ENCODE data around the gene COL24A1. TPM values are rescaled to one million over a fixed set of nuclear protein-coding genes. Genes with fewer than 3 reads are reported as not detected.

COL24A1 gene
- total and polyA plus RNA-seq, 10 donors = 0.06 to 1.1 (median 0.55) TPM

GRCh38 chr1:86054396-86054795, 102.2 kb downstream of the COL24A1 start:
- H3K9me3 ChIP-seq = no peaks in the 10 kb centered on the region
- intact Hi-C loops (cut with DNase I; ENCODE audit: low total_unique reads) = no loop called here
- H3K4me1 ChIP-seq = no peaks in the 10 kb centered on the region
- DNase-seq = no peak
- no peaks in the 10 kb centered on the region for H3K27me3 ChIP-seq (replicated peaks in 1 of 7)
- TF ChIP-seq POLR2A (IDR thresholded peaks at IDR 0.05) (no peak), POLR2AphosphoS5 (IDR thresholded peaks at IDR 0.05) (no peak), CTCF (IDR thresholded peaks at IDR 0.05 in 8 of 11, conservative IDR thresholded peaks at IDR 0.05 in 3 of 11) (no peak)
- 89 to 96% (median 90%) methylated on average over 2 of the region's 2 CpGs for WGBS, 5 donors
- H3K4me3 ChIP-seq = no peak overlapping the region
- no peaks in the 10 kb centered on the region for H3K36me3 ChIP-seq
- no peak overlapping the region for H3K27ac ChIP-seq

- intact Hi-C loops (cut with DNase I; ENCODE audit: low total_unique reads) = no loop called here
- Histone ChIP-seq H3K4me3 (no peak overlapping the region), H3K27me3 (replicated peaks in 1 of 7) (no peaks in the 10 kb centered on the region), H3K4me1 (no peaks in the 10 kb centered on the region), H3K9me3 (no peaks in the 10 kb centered on the region), H3K36me3 (no peaks in the 10 kb centered on the region), H3K27ac (no peak overlapping the region)
- WGBS, 5 donors = 65 to 80% (median 74%) methylated on average over 2 of the region's 2 CpGs
- DNase-seq = no peak
- TF ChIP-seq POLR2A (IDR thresholded peaks at IDR 0.05) = no peak
- no peak for TF ChIP-seq POLR2AphosphoS5 (IDR thresholded peaks at IDR 0.05)
- TF ChIP-seq CTCF (IDR thresholded peaks at IDR 0.05 in 8 of 11, conservative IDR thresholded peaks at IDR 0.05 in 3 of 11) = no peak
These were observed 103.4 kb downstream of the COL24A1 start for GRCh38 chr1:86052948-86053698.

- no peak overlapping the region for H3K27ac ChIP-seq
These were observed 121.5 kb downstream of the COL24A1 start for GRCh38 chr1:86035101-86035500.

More at GRCh38 chr1:86035101-86035500, 121.5 kb downstream of the COL24A1 start:
- intact Hi-C loops (cut with DNase I; ENCODE audit: low total_unique reads) = no loop called here
- Histone ChIP-seq H3K36me3 (no peaks in the 10 kb centered on the region), H3K9me3 (no peaks in the 10 kb centered on the region), H3K4me1 (no peaks in the 10 kb centered on the region), H3K27me3 (replicated peaks in 1 of 7) (no peaks in the 10 kb centered on the region), H3K4me3 (no peak overlapping the region)
- no peak for DNase-seq
- TF ChIP-seq POLR2A (IDR thresholded peaks at IDR 0.05) = no peak
- TF ChIP-seq CTCF (IDR thresholded peaks at IDR 0.05 in 8 of 11, conservative IDR thresholded peaks at IDR 0.05 in 3 of 11) = no peak
- TF ChIP-seq POLR2AphosphoS5 (IDR thresholded peaks at IDR 0.05) = no peak
- 66 to 95% (median 84%) methylated on average over 1 of the region's 1 CpG for WGBS, 5 donors
